ENCODE data around the gene ARMC8. TPM values are rescaled to one million over a fixed set of nuclear protein-coding genes. Genes with fewer than 3 reads are reported as not detected.
"Not testable (repeated sequence)": the region's sequence is repeated elsewhere in the genome, so short reads cannot be mapped to it uniquely, and the experiment has no call there.

ARMC8 gene, protein sequence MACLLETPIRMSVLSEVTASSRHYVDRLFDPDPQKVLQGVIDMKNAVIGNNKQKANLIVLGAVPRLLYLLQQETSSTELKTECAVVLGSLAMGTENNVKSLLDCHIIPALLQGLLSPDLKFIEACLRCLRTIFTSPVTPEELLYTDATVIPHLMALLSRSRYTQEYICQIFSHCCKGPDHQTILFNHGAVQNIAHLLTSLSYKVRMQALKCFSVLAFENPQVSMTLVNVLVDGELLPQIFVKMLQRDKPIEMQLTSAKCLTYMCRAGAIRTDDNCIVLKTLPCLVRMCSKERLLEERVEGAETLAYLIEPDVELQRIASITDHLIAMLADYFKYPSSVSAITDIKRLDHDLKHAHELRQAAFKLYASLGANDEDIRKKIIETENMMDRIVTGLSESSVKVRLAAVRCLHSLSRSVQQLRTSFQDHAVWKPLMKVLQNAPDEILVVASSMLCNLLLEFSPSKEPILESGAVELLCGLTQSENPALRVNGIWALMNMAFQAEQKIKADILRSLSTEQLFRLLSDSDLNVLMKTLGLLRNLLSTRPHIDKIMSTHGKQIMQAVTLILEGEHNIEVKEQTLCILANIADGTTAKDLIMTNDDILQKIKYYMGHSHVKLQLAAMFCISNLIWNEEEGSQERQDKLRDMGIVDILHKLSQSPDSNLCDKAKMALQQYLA
- total RNA-seq (ENCODE audit: unreplicated experiment), result 39.6 TPM
- long read RNA-seq, full-length matches to known transcripts, result 9 of 17 reads
- long read RNA-seq, partial matches to known transcripts, result 1 of 17 reads
- long read RNA-seq, other reads (novel, unspliced or antisense), result 7 of 17 reads

DNA sequence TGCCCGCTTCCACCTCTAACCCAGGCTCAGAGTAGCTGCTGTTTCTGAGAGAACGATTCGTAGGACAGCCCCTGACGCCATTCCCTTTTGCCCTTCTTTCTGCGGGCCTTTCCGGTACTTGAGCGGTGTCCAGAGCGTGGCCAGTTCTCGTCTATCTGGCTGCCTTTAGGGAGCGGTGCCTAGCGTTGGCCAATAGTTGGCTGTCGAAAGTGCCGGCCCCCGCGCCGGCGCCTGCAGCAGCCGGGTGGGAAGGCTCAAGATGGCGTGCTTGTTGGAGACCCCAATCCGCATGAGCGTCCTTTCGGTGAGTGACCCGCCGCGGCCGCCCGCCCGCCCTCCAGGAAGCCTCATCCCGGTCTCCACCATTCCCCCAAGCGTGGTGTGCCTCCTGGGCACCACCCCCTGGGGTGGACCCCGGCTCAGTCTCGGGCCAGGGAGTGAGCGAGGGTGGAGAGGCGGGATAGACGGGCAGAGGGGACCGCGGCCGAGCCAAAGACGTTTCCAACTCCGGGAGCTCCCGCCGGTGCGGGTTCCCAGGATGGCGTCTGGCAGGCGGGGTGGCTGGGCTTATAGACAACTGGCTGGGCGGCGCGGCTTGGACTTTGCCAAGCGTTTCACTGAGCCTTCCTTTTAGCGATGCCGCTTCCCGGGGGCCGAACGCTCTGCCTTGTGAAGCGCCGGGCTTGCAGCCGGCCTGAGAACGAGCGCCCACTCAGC lies at the start of gene ARMC8:
Gene ARMC8, plus strand, starts transcription at position 6 of the 717 bp plus-strand sequence. Its CDS starts 254 bp downstream, at position 260.
- DNase-seq (ENCODE audit: low spot score), result peak; percentile 56
- Mint-ChIP-seq H3K27me3 (ENCODE audit: unreplicated experiment) (peaks cover 3% of the 10 kb centered on the region), H3K4me3 (ENCODE audit: unreplicated experiment) (peak within 1 kb of the TSS; percentile 96), H3K4me1 (ENCODE audit: unreplicated experiment) (peaks cover 7% of the 10 kb centered on the region), H3K27ac (ENCODE audit: unreplicated experiment) (peak within 1 kb of the TSS; percentile 98), H3K36me3 (ENCODE audit: low read depth, unreplicated experiment) (no peaks in the 10 kb centered on the region), H3K9me3 (ENCODE audit: unreplicated experiment) (no peaks in the 10 kb centered on the region)
- TF ChIP-seq, protein P1, sequence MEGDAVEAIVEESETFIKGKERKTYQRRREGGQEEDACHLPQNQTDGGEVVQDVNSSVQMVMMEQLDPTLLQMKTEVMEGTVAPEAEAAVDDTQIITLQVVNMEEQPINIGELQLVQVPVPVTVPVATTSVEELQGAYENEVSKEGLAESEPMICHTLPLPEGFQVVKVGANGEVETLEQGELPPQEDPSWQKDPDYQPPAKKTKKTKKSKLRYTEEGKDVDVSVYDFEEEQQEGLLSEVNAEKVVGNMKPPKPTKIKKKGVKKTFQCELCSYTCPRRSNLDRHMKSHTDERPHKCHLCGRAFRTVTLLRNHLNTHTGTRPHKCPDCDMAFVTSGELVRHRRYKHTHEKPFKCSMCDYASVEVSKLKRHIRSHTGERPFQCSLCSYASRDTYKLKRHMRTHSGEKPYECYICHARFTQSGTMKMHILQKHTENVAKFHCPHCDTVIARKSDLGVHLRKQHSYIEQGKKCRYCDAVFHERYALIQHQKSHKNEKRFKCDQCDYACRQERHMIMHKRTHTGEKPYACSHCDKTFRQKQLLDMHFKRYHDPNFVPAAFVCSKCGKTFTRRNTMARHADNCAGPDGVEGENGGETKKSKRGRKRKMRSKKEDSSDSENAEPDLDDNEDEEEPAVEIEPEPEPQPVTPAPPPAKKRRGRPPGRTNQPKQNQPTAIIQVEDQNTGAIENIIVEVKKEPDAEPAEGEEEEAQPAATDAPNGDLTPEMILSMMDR (IDR thresholded peaks at IDR 0.05; ENCODE audit: unreplicated experiment), result no peak

DNA sequence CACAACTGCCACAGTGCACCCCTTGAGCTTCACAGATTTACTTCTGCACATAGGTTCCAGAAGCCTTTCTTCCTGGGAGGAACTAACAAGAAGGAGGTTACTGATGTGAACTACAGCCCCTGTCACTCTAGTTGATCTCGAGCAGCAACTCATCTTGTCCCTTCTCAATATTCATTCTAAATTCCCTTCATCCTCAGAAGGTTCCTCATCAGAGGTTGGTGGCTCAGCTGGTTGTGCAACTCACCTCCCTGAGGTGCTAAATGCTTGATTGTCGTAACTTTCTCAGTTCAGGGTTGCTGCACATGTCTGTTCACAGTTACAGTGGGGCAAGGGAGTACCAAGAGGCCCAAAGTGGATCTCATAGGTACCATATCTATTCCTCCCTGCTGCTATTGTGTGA lies 49.2 kb upstream of the ARMC8 start:
- no peak for DNase-seq (ENCODE audit: low spot score)
- Mint-ChIP-seq H3K36me3 (ENCODE audit: low read depth, unreplicated experiment) (no peaks in the 10 kb centered on the region), H3K9me3 (ENCODE audit: unreplicated experiment) (no peaks in the 10 kb centered on the region), H3K27me3 (ENCODE audit: unreplicated experiment) (no peaks in the 10 kb centered on the region), H3K4me1 (ENCODE audit: unreplicated experiment) (peaks cover 6% of the 10 kb centered on the region), H3K4me3 (ENCODE audit: unreplicated experiment) (no peak overlapping the region), H3K27ac (ENCODE audit: unreplicated experiment) (no peak overlapping the region)
- TF ChIP-seq, protein P1 (IDR thresholded peaks at IDR 0.05; ENCODE audit: unreplicated experiment), result no peak

DNA sequence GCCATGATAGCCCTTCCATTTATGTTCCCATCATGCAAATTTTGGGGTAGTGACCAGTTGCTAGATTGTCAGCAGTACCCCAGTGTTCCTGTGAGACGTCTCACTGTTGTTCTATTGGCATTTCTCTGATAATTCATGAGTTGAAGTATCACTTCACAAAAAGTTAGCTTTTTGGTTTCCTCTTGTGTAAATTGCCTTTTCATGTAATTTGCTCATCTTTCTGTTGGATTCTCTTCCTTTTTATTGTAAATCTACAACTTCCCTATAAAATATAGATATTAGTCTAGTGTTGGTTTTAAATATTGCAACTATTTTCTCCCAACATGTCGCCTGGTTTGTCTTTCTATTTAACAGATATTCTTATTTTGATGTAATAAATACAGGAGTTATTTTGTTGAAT lies 47.4 kb upstream of the ARMC8 start:
- DNase-seq (ENCODE audit: low spot score), result no peak
- TF ChIP-seq, protein P1 (IDR thresholded peaks at IDR 0.05; ENCODE audit: unreplicated experiment), result no peak
- no peaks in the 10 kb centered on the region for H3K27me3 Mint-ChIP-seq (ENCODE audit: unreplicated experiment)
- H3K36me3 Mint-ChIP-seq (ENCODE audit: low read depth, unreplicated experiment), result no peaks in the 10 kb centered on the region
- H3K4me1 Mint-ChIP-seq (ENCODE audit: unreplicated experiment), result peaks cover 6% of the 10 kb centered on the region
- H3K27ac Mint-ChIP-seq (ENCODE audit: unreplicated experiment), result no peak overlapping the region
- no peaks in the 10 kb centered on the region for H3K9me3 Mint-ChIP-seq (ENCODE audit: unreplicated experiment)
- no peak overlapping the region for H3K4me3 Mint-ChIP-seq (ENCODE audit: unreplicated experiment)

DNA sequence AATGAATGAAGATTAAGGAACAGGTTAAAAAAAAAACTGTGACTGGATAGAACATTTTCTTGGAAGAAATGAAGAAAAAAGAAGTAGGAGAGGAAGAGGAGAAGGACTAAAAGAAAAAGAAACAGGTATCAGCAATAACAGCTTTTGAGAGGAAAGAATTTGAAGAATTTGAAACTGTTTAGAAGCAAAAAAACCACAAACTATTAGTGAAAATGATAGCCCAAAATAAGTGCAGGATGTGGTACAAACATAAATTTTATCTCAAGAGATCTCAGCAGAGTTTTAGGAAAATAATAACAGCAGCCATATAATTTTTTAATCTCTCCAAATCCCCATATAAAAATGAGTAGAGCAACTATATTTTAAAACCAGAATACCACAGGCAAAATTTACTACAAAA lies 46.2 kb upstream of the ARMC8 start:
- no peak overlapping the region for H3K4me3 Mint-ChIP-seq (ENCODE audit: unreplicated experiment)
- H3K36me3 Mint-ChIP-seq (ENCODE audit: low read depth, unreplicated experiment), result no peaks in the 10 kb centered on the region
- H3K27ac Mint-ChIP-seq (ENCODE audit: unreplicated experiment), result no peak overlapping the region
- no peaks in the 10 kb centered on the region for H3K9me3 Mint-ChIP-seq (ENCODE audit: unreplicated experiment)
- peaks cover 2% of the 10 kb centered on the region for H3K4me1 Mint-ChIP-seq (ENCODE audit: unreplicated experiment)
- no peak for DNase-seq (ENCODE audit: low spot score)
- TF ChIP-seq, protein P1 (IDR thresholded peaks at IDR 0.05; ENCODE audit: unreplicated experiment), result no peak
- no peaks in the 10 kb centered on the region for H3K27me3 Mint-ChIP-seq (ENCODE audit: unreplicated experiment)

DNA sequence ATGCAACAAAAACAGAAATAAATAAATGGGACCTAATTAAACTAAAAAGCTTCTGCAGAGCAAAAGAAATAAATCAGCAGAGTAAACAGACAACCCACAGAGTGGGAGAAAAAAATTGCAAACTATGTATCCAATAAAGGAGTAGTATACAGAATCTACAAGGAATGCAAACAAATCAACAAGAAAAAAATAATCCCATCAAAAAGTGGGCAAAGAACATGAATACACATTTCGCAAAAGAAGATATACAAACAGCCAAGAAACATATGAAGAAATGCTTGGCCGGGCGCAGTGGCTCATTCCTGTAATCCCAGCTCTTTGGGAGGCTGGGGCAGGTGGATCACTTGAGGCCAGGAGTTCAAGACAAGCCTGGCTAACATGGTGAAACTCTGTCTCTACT lies 44.9 kb upstream of the ARMC8 start:
- H3K27ac Mint-ChIP-seq (ENCODE audit: unreplicated experiment); H3K4me3 Mint-ChIP-seq (ENCODE audit: unreplicated experiment); DNase-seq (ENCODE audit: low spot score); H3K36me3 Mint-ChIP-seq (ENCODE audit: low read depth, unreplicated experiment); H3K9me3 Mint-ChIP-seq (ENCODE audit: unreplicated experiment); H3K27me3 Mint-ChIP-seq (ENCODE audit: unreplicated experiment); H3K4me1 Mint-ChIP-seq (ENCODE audit: unreplicated experiment): not testable (repeated sequence)
